Prostate gland (tissue), 2 donors: Measurements from ENCODE around the gene IL9R.

Source experiments
- POLR2A ChIP-seq: fragments of 450-650 bp; IDR thresholded peaks from one replicate; pipeline ENCODE4 v1.6.1; 2016; ENCODE audit warnings: antibody characterized with exemption, mild to moderate bottlenecking
- TF ChIP-seq, protein P1 (sequence below), 4 experiments: fragments of 200-600 bp in 2 of 4; fragments of 450-650 bp in 2 of 4; sonication (generic) in 2 of 4; IDR thresholded peaks; 1 replicate in 3 of 4; 2 replicates in 1 of 4; pipeline ENCODE4 v1.5.1; 2016 to 2019; ENCODE audit warnings: antibody characterized with exemption in 4 of 4, mild to moderate bottlenecking in 2 of 4, moderate library complexity in 2 of 4

DNA sequence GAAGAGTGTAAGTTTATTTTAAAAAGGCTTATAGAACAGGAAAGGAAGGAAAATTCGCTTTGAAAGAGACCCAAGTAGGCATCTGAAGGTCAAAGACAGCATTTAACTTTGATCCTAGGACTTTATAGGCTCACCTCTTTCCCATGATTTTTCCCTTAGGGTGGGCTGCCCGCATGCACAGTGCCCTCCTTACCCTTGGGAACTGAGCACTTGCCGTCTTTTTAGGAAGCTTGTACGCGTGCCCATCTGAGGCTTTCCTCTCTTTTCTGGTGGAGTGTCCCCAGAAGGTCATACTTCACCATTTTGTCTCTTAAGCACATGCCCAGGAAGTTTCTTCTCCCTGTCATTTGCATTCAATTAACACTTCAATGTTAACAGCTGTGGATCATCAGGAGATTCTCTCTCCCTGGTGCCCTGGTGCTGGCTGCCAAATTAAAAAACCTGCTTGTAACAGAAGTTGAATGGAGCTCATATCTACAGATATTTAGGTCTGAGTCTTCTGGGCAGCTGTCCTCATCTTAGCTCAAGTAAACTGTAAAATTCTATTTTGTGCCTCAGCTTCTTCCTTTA is 38.4 kb upstream of the IL9R start:
- TF ChIP-seq, protein P1, sequence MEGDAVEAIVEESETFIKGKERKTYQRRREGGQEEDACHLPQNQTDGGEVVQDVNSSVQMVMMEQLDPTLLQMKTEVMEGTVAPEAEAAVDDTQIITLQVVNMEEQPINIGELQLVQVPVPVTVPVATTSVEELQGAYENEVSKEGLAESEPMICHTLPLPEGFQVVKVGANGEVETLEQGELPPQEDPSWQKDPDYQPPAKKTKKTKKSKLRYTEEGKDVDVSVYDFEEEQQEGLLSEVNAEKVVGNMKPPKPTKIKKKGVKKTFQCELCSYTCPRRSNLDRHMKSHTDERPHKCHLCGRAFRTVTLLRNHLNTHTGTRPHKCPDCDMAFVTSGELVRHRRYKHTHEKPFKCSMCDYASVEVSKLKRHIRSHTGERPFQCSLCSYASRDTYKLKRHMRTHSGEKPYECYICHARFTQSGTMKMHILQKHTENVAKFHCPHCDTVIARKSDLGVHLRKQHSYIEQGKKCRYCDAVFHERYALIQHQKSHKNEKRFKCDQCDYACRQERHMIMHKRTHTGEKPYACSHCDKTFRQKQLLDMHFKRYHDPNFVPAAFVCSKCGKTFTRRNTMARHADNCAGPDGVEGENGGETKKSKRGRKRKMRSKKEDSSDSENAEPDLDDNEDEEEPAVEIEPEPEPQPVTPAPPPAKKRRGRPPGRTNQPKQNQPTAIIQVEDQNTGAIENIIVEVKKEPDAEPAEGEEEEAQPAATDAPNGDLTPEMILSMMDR (IDR thresholded peaks at IDR 0.05): no peak
- no peak for TF ChIP-seq POLR2A
